Dedifferentiated amniotic fluid mesenchymal stem cell (primary cell): ENCODE results near the gene SENP5.
"Not testable (repeated sequence)": the region's sequence is repeated elsewhere in the genome, so short reads cannot be mapped to it uniquely, and the experiment has no call there.

Experiments used
- DNase-seq: peaks from one replicate; pipeline ENCODE4 v3.0.0-alpha.2; 2016; ENCODE audit errors: extremely low spot score

SENP5 gene, protein sequence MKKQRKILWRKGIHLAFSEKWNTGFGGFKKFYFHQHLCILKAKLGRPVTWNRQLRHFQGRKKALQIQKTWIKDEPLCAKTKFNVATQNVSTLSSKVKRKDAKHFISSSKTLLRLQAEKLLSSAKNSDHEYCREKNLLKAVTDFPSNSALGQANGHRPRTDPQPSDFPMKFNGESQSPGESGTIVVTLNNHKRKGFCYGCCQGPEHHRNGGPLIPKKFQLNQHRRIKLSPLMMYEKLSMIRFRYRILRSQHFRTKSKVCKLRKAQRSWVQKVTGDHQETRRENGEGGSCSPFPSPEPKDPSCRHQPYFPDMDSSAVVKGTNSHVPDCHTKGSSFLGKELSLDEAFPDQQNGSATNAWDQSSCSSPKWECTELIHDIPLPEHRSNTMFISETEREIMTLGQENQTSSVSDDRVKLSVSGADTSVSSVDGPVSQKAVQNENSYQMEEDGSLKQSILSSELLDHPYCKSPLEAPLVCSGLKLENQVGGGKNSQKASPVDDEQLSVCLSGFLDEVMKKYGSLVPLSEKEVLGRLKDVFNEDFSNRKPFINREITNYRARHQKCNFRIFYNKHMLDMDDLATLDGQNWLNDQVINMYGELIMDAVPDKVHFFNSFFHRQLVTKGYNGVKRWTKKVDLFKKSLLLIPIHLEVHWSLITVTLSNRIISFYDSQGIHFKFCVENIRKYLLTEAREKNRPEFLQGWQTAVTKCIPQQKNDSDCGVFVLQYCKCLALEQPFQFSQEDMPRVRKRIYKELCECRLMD

DNA sequence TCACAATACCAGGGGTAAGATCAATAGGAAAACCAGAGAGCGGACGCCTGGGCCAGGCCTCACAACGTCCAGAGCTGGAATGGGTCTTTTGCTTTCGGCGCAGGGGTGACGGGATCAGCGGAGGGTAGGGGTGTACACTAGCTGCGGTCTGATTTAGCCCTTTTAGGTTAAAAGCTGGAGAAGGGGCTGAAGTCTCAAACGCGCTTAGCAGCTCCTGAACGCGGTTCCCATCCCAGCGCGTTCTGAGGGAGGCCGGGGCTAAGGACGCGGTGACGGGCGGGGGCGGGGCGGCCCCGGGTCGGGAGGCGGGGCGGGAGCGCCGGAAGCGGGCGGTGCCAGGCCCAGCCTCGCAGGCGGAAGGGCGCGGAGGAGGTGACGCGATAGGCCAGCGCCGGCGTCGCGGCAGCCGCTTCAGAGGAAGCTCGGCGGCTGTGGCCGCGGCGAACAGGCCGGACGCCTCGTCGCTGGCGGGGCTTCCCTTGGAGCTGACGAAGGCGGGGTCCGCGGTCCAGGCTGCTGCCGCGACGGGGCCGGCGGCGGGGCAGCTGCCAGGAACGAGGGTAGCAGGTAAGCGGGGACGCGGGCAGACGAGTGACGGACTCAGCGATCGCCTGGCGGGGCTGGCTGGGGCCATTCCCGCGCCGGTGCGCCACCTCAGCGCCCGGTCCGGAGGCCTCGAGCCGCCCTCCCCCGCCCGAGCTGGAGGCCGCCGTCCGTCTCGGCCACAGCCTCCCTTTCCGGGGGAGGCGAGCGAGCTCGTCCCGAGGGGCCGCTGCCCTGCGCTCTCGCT, at the start of gene SENP5:
Gene SENP5 (plus strand): TSS at position 414 of the 790 bp plus-strand sequence. CDS start 17,262 bp downstream, outside the sequence.
- peak; percentile 86 for DNase-seq

DNA sequence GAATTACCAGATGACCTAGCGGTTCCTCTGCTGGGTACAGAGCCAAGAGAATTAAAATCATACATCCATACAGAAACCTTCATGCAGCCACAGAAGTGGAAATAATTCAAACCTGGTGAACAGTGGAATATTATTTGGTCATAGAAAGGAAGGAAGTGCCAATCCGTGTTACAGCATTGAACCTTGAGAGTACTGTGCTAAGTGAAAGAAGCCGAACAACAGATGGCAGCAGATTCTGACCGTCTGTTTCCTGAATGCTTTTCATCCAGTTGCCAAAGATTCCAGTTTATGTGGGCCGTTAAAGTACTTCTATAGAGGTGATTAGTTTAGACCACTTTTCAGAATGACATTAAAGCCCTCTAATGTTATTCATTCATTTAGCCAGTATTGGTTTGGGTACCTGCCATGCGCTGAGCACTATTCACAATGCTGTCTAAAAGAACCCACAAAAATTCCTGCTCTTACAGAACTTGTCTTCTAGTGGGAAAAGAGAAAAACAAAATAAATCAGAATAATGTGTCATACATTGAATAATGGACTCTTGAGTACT, 45.8 kb upstream of the SENP5 start:
- no peak for DNase-seq

DNA sequence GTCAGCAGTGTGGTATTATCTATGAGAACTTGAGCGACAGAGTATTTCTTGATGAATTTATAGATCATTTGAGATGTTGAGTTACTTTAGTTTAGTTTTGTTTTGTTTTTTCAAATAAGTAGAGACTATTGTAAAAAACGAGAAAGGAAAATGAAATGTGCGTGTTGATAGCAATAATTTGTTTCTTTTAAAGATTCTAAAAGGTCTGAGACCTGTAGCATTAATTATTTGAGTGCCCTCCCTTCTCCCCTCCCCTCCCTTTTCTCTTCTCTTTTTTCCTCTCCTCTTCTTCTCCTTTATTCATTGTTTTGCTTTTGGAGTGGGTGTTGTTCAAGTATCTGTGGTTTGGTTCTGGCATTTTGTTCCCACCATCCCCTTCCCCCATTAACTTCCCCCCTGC, 38.1 kb upstream of the SENP5 start:
- not testable (repeated sequence) for DNase-seq

DNA sequence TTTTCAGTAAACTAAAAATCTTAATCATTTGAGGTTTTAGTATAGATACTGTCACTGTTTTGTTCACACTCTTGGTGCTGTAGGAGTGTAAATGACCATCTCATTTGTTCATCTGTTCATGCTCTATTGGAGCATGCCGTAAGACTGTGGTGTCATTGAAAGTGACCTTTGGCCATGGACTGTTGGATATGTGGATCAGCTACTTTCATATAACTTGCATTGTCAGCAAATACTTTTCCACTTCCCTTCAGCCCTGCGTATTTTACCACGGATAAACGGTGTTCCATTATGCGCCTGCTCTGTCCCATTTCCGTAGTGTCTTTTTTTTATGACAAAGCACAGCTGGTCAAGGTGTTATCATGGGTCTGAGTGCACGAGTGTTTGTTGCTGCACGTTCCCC, 32.6 kb upstream of the SENP5 start:
- DNase-seq: no peak

DNA sequence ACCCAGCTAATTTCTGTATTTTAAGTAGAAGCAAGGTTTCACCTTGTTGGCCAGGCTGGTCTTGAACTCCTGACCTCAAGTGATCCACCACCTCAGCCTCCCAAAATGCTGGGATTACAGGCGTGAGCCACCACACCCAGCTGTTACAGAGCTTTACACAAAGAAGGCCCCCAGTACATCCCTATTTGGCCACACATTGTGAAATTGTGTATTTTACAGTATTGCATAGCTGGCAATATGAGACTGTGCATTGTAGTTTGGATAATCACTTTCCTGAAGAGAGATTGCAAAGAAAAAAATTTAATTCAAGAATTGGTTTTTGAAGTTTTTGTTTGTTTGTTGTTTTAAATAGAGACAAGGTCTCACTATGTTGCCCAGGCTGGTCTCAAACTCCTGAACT, 31.1 kb upstream of the SENP5 start:
- not testable (repeated sequence) for DNase-seq

DNA sequence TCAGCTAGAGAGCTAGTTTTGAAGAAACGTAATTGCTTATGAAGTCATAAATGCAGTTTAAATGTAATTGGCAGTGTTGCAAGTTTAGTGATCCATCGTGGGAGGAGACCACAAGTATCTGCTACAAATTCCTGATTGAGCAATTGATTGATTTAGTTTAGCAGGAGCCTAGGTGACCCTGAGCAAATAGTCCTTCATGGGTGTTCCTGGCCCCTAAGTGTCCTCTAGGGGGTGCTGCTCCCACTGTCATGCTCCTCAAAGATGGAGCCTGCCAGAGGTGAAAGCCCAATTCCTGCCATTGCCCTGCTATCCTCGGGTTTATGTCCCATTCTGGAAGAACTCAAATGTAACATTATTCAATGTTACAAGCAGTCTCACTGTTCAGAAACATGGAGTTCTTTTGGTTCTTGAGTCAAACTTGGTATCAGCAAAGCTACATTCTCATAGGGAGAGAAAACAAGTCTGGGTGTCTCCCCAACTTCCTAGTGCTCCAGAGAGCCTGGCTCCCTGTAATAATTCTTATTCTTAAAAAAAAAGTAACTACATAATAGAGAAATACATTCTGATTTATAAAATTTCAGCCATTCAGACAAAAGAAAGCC, 29.8 kb upstream of the SENP5 start:
- no peak for DNase-seq

DNA sequence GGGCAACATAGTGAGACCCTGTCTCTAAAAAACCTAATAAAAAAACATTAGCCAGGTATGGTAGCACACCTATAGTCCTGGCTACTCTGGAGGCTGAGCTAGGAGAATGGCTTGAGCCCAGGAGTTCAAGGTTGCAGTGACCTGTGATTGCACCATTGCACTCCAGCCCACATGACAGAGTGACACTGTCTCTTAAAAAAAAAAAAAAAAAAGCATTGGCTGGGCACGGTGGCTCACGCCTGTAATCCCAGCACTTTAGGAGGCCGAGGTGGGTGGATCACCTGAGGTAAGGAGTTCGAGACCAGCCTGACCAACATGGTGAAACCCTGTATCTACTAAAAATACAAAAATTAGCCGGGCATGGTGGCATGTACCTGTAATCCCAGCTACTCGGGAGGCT, 28.4 kb upstream of the SENP5 start:
- DNase-seq: not testable (repeated sequence)

DNA sequence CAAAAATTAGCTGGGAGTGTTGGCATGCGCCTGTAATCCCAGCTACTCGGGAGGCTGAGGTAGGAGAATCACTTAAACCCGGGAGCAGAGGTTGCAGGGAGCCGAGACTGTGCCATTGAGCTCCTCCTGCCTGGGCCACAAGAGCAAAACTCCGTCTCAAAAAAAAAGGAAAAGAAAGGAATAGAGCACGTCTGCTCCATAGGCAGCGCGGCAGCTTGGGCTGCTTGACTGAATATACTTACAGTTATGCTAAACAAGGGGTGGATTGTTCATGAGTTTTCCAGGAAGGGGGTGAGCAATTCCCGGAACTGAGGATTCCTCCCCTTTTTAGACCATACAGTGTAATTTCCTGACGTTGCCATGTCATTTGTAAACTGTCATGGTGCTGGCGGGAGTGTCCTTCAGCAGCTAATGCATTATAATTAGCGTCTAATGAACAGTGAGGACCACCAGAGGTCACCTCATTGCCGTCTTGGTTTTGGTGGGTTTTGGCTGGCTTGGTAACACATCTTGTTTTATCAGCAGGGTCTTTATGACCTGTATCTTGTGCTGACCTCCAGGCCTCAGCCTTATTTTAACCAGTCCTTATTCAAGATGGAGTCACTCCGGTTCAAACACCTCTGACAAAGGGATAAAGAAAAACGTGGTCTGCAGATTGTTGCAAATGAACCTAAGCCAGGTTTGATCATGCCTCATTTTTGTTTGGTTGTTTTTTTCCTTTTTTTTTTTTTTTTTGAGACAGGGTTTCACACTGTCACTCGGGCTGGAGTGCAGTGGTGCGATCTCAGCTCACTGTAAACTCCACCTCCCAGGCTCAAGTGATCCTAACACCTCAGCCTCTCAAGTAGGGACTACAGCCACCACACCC, 24.9 kb upstream of the SENP5 start:
- DNase-seq: no peak

DNA sequence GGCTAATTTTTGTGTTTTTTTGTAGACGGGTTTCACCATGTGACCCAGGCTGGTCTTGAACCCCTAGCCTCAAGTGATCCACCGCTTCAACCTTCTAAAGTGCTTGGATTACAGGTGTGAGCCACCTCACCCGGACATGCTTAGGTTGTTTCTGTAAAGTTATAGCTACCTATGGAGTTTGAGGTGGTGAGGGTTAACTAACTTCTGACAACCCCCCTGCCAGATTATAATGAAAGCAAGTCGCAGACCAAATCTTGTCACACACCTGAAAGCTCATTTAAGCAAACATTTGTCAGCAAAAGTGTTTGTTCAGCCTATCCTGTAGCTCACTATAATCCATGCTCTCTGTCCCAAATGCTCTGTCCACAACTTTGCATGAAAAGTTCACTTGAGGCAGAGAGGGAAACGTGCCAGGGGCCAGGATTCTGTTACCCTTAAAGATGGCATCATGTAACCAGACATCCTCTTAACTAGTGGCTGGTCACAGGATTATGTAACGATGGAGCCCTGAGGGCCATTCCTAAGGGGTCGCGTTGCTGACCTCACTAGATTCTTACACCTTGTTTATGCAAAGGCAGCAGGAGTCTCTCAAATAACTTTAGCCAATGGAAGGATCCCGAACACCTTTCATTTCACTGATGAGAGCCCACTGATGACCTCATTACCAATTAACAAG, 24.1 kb upstream of the SENP5 start:
- no peak for DNase-seq

DNA sequence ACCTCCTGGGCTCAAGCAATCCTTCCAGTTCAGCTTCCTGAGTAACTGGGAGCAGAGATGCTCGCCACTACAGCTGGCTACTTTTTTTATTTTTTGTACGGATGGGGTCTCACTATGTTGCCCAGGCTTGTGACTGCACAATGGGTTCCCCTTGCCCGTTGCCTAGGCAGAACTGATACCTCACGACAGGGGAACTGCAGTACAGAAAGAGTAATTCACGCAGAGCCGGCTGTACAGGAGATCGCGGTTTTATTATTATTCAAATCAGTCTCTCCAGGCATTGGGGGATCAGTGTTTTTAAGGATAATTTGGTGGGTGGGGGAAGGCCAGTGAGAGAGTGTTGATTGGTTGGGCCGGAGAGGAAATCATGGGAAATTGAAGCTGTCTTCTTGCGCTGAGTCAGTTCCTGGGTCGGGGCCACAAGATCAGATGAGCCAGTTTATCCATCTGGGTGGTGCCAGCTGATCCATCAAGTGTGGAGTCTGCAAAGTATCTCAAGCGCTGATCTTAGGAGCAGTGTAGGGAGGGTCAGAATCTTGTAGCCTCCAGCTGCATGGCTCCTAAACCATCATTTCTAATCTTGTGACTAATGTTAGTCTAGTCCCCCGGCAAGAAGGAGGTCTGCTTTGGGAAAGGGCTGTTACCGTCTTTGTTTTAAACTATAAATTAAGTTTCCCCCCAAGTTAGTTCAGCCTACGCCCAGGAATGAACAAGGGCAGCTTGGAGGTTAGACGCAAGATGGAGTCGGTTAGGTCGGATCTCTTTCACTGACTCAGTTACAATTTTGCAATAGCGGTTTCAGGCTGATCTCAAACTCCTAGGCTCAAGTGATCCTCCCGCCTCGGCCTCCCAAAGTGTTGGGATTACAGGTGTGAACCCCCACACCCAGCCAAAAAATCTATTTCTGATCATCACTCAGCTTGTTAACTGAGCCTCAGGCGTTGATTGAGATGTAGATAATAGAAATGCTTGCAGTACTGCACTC, 23.2 kb upstream of the SENP5 start:
- not testable (repeated sequence) for DNase-seq

DNA sequence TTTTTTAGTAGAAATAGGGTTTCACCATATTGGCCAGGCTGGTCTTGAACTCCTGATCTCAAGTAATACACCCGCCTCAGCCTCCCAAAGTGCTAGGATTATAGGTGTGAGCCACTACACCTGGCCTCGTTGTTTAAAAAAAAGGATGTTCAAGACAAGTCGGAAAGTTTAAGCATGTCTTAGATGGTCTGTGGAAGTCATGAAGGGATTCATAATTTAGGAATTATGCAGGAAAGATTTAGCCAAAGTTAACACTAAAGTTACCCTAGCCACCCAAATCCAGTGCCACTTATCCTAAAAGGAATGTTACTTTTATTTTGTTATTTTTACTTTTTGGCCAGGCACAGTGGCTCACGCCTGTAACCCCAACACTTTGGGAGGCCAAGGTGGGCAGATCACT, 19.3 kb upstream of the SENP5 start:
- not testable (repeated sequence) for DNase-seq

DNA sequence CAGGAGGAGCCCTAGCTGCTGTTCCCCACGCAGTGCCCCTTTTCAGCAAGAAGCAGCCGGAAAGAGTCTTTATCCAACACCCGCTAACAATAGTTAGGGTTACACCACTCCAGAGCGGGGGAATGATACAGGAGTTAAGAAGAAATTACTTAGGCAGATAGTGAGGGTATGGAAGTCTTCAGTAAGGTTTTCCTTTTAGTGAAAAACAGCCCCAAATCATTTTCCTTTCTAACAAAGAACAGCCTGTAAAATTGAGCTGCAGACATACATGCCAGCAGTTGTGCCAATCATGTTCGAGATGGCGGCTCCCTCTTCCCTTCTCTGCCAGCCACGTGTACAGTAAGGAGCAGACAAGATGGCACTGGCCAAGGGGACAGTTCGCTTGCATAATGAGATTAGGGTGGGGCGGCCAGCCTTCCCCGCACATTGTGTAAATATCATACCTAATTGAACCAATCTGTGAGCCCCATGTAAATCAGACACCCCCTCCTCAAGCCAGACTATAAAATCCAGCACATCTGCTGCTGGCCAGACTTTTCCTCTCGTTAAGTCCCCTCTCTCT, 18.5 kb upstream of the SENP5 start:
- DNase-seq: no peak

DNA sequence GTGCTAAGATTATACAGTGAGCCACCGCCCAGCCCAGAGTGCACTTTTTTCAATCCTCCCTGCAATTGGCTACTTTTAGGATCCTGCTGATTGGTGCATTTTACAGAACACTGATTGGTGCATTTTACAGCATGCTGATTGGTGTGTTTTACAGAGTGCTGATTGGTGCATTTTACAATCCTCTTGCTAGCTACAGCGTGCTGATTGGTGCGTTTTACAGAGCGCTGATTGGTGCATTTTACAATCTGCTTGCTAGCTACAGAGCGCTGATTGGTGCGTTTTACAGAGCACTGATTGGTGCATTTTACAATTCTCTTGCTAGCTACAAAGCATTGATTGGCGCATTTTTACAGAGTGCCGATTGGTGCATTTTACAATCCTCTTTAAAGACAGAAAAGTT, 4.7 kb upstream of the SENP5 start:
- DNase-seq: not testable (repeated sequence)

DNA sequence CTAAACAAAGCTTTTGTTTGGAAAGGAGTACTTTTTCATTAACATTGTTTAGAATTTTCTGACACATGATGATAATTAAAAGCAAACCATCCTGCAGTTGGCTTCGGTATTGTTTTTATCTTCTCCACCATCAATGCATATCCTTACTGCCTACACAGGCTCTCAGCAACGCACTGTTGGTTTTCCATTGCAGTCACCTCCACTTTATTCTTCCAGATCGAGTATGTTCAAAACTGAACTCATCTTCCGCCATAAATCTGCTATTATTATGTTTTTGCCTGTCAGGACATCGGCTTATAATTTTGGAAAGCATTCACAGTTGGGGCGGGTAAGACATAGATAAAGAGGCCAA, 589 bp upstream of the SENP5 start:
- DNase-seq: no peak

DNA sequence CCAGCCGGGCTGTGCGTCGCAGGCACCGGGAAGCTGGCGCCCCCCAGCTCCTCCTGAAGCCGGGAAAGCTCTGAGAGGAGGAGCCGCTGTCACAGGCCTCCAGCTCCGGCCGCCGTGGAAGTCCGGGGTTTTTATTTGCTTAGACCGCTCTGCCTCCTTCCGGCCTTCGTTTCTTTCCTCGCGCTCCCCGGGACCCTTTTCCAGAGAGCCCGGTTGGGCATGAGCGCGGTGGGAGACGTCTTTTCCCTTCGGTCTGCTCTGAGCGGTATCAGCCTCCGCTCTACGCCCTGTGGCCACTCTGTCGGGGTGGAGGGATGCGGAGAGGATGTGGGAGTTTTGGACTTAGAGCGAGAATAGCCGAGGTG, 559 bp downstream of the SENP5 start:
- no peak for DNase-seq

DNA sequence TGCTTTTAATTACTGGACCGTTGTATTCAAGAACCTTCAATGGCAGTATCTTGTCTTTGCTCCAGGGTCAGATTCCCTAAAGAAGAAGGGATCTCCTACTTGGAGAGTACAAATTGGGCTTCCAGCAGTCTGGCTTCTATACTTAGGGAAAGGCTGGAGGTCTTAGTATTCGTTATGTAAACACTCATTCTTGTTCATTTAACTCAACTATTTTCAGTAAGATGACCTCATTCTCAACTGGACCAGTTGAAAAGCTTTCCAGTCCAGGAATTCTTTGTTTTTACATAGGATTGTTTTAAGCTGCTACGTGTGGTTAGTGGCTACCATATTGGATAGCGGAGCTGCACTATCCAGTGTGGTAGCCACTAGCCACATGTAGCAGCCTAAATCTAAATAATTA, 4.6 kb downstream of the SENP5 start:
- no peak for DNase-seq

DNA sequence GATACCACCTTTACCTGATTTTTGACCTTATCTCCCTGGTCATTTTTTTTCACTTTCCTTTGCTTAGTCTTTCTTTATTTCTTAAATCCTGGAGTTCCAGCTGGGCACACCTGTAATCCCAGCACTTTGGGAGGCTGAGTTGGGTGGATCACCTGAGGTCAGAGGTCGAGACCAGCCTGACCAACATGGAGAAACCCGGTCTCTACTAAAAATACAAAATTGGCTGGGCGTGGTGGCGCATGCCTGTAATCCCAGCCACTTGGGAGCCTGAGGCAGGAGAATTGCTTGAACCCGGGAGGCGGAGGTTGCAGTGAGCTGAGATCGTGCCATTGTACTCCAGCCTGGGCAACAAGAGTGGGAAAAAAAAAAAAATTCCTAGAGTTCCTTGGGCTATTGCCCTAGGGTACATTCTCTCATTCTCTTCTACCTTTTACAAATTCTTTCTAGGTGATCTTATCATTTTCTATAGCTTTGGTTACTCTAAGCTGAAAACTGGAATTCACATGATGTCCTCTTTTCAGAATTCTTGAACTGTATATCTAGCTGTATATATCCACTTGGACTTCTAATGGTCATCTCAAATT, 6.9 kb downstream of the SENP5 start:
- not testable (repeated sequence) for DNase-seq

DNA sequence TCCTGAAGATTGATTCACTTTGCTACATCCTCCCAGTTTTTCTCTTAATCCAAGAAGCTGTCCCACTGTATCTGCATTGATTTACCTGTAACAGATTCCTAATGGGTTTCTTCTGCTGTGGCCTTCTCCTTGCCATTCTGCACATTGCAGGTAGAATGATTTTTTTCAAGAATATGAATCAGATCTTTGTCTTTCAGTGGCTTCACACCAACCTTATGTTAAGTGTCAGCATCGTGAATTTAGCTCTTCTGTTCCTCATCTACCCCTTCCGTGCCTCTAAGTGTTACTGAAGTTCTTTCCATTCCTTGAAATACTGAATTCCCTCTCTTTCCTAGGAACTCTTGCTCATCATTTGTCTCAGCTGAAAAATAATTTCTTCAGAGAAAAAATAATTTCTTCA, 7.5 kb downstream of the SENP5 start:
- no peak for DNase-seq
